ENCODE measurements around the gene RNF5.

RNF5 gene

DNA sequence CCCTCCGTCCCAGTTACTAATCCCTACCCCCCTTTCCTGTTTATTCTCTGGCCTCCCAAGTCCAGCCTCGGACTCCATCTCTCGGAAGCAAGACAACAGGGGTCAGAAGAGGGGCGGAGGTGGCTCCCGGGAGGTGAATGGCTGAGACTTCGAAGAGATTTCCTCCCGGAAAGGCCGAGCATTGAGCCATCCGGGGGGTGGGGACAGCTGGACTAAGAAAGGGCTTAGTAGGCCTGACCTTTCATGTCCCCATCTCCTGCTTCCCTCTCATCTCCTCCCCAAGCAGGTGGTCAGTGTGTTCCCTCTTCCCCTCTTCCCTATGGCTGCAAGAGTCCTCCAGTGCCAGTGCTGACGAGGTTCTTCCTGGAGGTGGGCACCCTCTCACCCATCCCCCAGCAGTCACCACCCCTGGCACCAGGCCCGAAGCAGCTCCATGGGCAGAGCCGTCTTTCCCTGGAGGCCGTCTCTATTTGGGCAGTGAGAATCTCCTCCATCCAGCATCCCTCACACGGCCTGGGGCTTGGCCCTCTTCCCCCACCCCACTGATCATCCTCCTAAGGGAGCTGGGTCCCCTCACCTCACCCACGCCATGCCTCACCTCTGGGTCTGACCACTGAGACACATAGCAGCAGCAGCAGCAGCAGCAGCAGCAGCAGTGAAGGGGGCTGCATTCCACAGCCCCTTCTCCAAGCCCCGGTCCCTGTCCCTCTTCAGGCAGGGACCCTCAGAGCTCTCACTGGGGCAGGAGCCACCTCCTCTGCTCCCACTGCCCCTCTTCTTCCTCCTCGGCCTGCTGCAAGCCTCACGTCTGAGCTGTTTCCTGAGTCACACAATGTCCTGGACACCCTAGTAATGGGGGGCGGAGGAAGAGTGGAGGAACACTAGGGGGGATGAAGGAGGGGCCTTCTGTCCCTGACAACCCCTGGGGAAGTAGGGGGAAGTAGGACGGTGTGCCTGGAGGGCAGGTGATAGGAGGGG lies 45.3 kb downstream of the RNF5 start, which contains the start of gene NOTCH4:
Gene NOTCH4, minus strand, starts transcription at position 810 of the 978 bp plus-strand sequence. Its CDS starts 139 bp downstream, at position 671.
- no peak within 1 kb of the TSS for H3K4me2 ChIP-seq (ENCODE audit: low read depth, low read length, poor library complexity, severe bottlenecking)
- H3K36me3 ChIP-seq (ENCODE audit: insufficient read depth, low read length) = no peaks in the 10 kb centered on the region
- no peaks in the 10 kb centered on the region for H3K9me3 ChIP-seq (ENCODE audit: insufficient read depth, low read depth, low read length)

DNA sequence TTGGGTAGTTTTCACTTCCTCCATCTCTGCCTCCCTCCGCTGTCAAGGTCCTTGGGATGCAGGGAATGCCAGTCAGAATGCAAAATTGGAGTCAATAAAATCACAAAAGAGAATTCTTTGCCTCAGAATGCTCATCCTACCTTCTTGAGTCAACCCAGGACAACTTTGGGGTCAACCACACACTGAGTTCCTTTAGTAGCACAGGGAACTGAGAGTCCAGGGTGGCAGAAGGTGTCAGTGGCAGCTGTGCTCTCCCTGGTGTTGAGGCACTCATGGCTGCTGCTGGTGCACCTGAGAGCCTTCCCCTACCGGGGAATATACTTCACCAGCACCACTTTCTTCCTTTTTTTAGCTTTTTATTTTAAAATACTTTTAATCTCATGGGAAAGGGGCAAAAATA lies 46.5 kb downstream of the RNF5 start:
- Histone ChIP-seq H3K4me1 (ENCODE audit: insufficient read depth, low read length, poor library complexity, severe bottlenecking) (peaks cover 5% of the 10 kb centered on the region), H3K9ac (ENCODE audit: low read depth, low read length, poor library complexity, severe bottlenecking) (no peak overlapping the region), H3K4me3 (ENCODE audit: low read length, poor library complexity, severe bottlenecking) (no peak overlapping the region), H3K27me3 (ENCODE audit: insufficient read depth, low read length, poor library complexity, severe bottlenecking) (no peaks in the 10 kb centered on the region), H3K4me2 (ENCODE audit: low read depth, low read length, poor library complexity, severe bottlenecking) (no peak overlapping the region), H3K36me3 (ENCODE audit: insufficient read depth, low read length) (no peaks in the 10 kb centered on the region), H2AFZ (ENCODE audit: low read length) (no peak overlapping the region), H3K9me3 (ENCODE audit: insufficient read depth, low read depth, low read length) (no peaks in the 10 kb centered on the region), H3K79me2 (ENCODE audit: insufficient read depth, low read length) (no peaks in the 10 kb centered on the region), H3F3A (ENCODE audit: low read depth) (no peaks in the 10 kb centered on the region), H4K20me1 (ENCODE audit: insufficient read depth, low read length, poor library complexity, severe bottlenecking) (no peaks in the 10 kb centered on the region), H3K9me2 (replicated peaks; ENCODE audit: low read depth, low read length) (no peaks in the 10 kb centered on the region)
- TF ChIP-seq EZH2phosphoT487 (IDR thresholded peaks at IDR 0.05; ENCODE audit: borderline replicate concordance) = no peak
- TF ChIP-seq, protein P1, sequence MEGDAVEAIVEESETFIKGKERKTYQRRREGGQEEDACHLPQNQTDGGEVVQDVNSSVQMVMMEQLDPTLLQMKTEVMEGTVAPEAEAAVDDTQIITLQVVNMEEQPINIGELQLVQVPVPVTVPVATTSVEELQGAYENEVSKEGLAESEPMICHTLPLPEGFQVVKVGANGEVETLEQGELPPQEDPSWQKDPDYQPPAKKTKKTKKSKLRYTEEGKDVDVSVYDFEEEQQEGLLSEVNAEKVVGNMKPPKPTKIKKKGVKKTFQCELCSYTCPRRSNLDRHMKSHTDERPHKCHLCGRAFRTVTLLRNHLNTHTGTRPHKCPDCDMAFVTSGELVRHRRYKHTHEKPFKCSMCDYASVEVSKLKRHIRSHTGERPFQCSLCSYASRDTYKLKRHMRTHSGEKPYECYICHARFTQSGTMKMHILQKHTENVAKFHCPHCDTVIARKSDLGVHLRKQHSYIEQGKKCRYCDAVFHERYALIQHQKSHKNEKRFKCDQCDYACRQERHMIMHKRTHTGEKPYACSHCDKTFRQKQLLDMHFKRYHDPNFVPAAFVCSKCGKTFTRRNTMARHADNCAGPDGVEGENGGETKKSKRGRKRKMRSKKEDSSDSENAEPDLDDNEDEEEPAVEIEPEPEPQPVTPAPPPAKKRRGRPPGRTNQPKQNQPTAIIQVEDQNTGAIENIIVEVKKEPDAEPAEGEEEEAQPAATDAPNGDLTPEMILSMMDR (conservative IDR thresholded peaks at IDR 0.05; ENCODE audit: low read length) = no peak

More for the DNA sequence above, 45.3 kb downstream of the RNF5 start, which contains the start of gene NOTCH4:
- H3K9ac ChIP-seq (ENCODE audit: low read depth, low read length, poor library complexity, severe bottlenecking) = no peak within 1 kb of the TSS
- no peak within 1 kb of the TSS for H3K4me3 ChIP-seq (ENCODE audit: low read length, poor library complexity, severe bottlenecking)
- no peak for TF ChIP-seq EZH2phosphoT487 (IDR thresholded peaks at IDR 0.05; ENCODE audit: borderline replicate concordance)
- TF ChIP-seq, protein P1 (conservative IDR thresholded peaks at IDR 0.05; ENCODE audit: low read length) = no peak
- no peaks in the 10 kb centered on the region for H3F3A ChIP-seq (ENCODE audit: low read depth)
- peaks cover 5% of the 10 kb centered on the region for H3K4me1 ChIP-seq (ENCODE audit: insufficient read depth, low read length, poor library complexity, severe bottlenecking)
- H2AFZ ChIP-seq (ENCODE audit: low read length) = peak within 1 kb of the TSS; percentile 56; the same call in 1 of the 2 replicates
- H3K27me3 ChIP-seq (ENCODE audit: insufficient read depth, low read length, poor library complexity, severe bottlenecking) = no peaks in the 10 kb centered on the region
- no peaks in the 10 kb centered on the region for H3K9me2 ChIP-seq (replicated peaks; ENCODE audit: low read depth, low read length)
- H3K79me2 ChIP-seq (ENCODE audit: insufficient read depth, low read length) = no peaks in the 10 kb centered on the region
- no peaks in the 10 kb centered on the region for H4K20me1 ChIP-seq (ENCODE audit: insufficient read depth, low read length, poor library complexity, severe bottlenecking)

DNA sequence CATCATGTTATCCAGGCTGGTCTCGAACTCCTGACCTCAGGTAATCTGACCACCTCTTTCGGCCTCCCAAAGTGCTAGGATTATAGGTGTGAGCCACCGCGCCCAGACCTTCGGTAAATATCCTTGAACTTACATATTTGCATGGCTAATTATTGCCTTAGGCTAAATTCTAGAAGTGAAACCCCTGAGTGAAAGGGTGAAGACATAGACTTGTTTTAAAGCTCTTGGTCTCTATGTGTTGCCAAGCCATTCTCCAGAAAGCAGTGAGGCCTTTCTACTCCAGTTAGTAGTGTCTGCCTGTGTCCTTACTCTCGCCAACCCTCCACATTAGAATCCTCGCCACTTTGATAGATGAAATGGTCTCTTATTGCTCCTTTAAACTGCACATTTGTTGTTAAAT lies 48.2 kb downstream of the RNF5 start:
- Histone ChIP-seq H3K9ac (ENCODE audit: low read depth, low read length, poor library complexity, severe bottlenecking) (no peak overlapping the region), H3K9me2 (replicated peaks; ENCODE audit: low read depth, low read length) (no peaks in the 10 kb centered on the region), H3K36me3 (ENCODE audit: insufficient read depth, low read length) (no peaks in the 10 kb centered on the region), H4K20me1 (ENCODE audit: insufficient read depth, low read length, poor library complexity, severe bottlenecking) (no peaks in the 10 kb centered on the region), H2AFZ (ENCODE audit: low read length) (no peak overlapping the region), H3F3A (ENCODE audit: low read depth) (no peaks in the 10 kb centered on the region), H3K4me3 (ENCODE audit: low read length, poor library complexity, severe bottlenecking) (no peak overlapping the region), H3K27me3 (ENCODE audit: insufficient read depth, low read length, poor library complexity, severe bottlenecking) (no peaks in the 10 kb centered on the region), H3K9me3 (ENCODE audit: insufficient read depth, low read depth, low read length) (no peaks in the 10 kb centered on the region), H3K4me1 (ENCODE audit: insufficient read depth, low read length, poor library complexity, severe bottlenecking) (peaks cover 5% of the 10 kb centered on the region), H3K79me2 (ENCODE audit: insufficient read depth, low read length) (no peaks in the 10 kb centered on the region), H3K4me2 (ENCODE audit: low read depth, low read length, poor library complexity, severe bottlenecking) (no peak overlapping the region)
- TF ChIP-seq, protein P1 (conservative IDR thresholded peaks at IDR 0.05; ENCODE audit: low read length) = no peak
- no peak for TF ChIP-seq EZH2phosphoT487 (IDR thresholded peaks at IDR 0.05; ENCODE audit: borderline replicate concordance)

All from Loucy (cell line).